Endothelial cell of umbilical vein (primary cell): ENCODE results near the gene ACR. TPM values are rescaled to one million over a fixed set of nuclear protein-coding genes. Genes with fewer than 3 reads are reported as not detected.

ENCODE experiments used
- BruUV-seq: library from RNA; stranded (reverse); fragments of 400-500 nt; replicated peaks from 2 replicates; lab custom pipeline; 2021; lab: Mats Ljungman, UMichigan
- CTCF ChIA-PET: fragments of 300-600, 350-600 bp; sonication (Branson Sonifier 250); formaldehyde crosslinking; loops from one replicate; lab custom pipeline; 2021; ENCODE audit warnings: antibody characterized with exemption, inconsistent platforms; lab: Charles Lee
- POLR2A ChIA-PET: fragments of 300-600, 350-600 bp; sonication (Branson Sonifier 250); formaldehyde crosslinking; loops from one replicate; lab custom pipeline; 2021; ENCODE audit warnings: antibody characterized with exemption, inconsistent platforms; lab: Charles Lee
- DNase-seq: peaks from one replicate; pipeline ENCODE4 v3.0.0-alpha.2; 2011; ENCODE audit warnings: low read depth, low spot score
- FAIRE-seq: peaks from 2 replicates; lab custom pipeline; 2011; peaks lifted over from hg19 to GRCh38; lab: Jason Lieb, UNC
- H2AFZ ChIP-seq: 2 replicates; pipeline ENCODE4 v1.6.0; 2012; ENCODE audit warnings: low read depth, low read length, control low read depth, inconsistent platforms
- H3K27ac ChIP-seq: 2 replicates; pipeline ENCODE4 v1.5.1; 2011; ENCODE audit warnings: low read depth, mild to moderate bottlenecking, control low read depth, low read length, moderate library complexity; ENCODE audit not compliant: insufficient read depth
- H3K27me3 ChIP-seq, 2 experiments: 2 replicates each; pipeline versions ENCODE4 v1.6.0 to v1.6.1; 2011; ENCODE audit warnings: low read length in 2 of 2, mixed read lengths in 1 of 2; ENCODE audit not compliant: control insufficient read depth in 2 of 2, insufficient read depth in 2 of 2
- H3K36me3 ChIP-seq, 2 experiments: 2 replicates in 1 of 2; 3 replicates in 1 of 2; pipeline ENCODE4 v1.5.1; 2011; ENCODE audit warnings: low read length in 2 of 2, mild to moderate bottlenecking in 1 of 2, moderate library complexity in 1 of 2; ENCODE audit not compliant: control insufficient read depth in 2 of 2, insufficient read depth in 2 of 2; ENCODE audit errors: extremely low read depth in 1 of 2
- H3K4me1 ChIP-seq: 3 replicates; pipeline ENCODE4 v1.5.1; 2011; ENCODE audit warnings: mild to moderate bottlenecking, low read length; ENCODE audit not compliant: control insufficient read depth, insufficient read depth; ENCODE audit errors: extremely low read depth
- H3K4me2 ChIP-seq: 2 replicates; pipeline ENCODE4 v1.6.1; 2011; ENCODE audit warnings: low read length, control low read depth, mixed read lengths; ENCODE audit not compliant: insufficient read depth
- H3K4me3 ChIP-seq, 3 experiments: fragments of 200-600 bp in 1 of 3; sonication (generic), shearing (Covaris generic) in 1 of 3; replicated peaks in 1 of 3; 2 replicates each; pipeline ENCODE4 v1.5.1; 2011 to 2016; ENCODE audit warnings: control low read depth in 3 of 3, low read length in 3 of 3, mild to moderate bottlenecking in 2 of 3, inconsistent platforms in 1 of 3, low read depth in 1 of 3, moderate library complexity in 1 of 3; ENCODE audit not compliant: insufficient read depth in 1 of 3
- H3K79me2 ChIP-seq: 2 replicates; pipeline ENCODE4 v1.6.0; 2012; ENCODE audit warnings: low read length, inconsistent platforms; ENCODE audit not compliant: control insufficient read depth, insufficient read depth
- H3K9ac ChIP-seq: replicated peaks from 2 replicates; pipeline ENCODE3; 2011; ENCODE audit warnings: low read length, control low read depth; ENCODE audit not compliant: insufficient read depth; ENCODE audit errors: extremely low read depth
- H3K9me1 ChIP-seq: replicated peaks from 3 replicates; pipeline ENCODE4 v1.6.0; 2011; ENCODE audit warnings: mild to moderate bottlenecking, low read length; ENCODE audit not compliant: control insufficient read depth, insufficient read depth; ENCODE audit errors: extremely low read depth
- H3K9me3 ChIP-seq: replicated peaks from 2 replicates; pipeline ENCODE4 v1.5.1; 2012; ENCODE audit warnings: low read length, inconsistent platforms; ENCODE audit not compliant: control insufficient read depth, insufficient read depth
- H4K20me1 ChIP-seq: replicated peaks from 2 replicates; pipeline ENCODE3; 2011; ENCODE audit warnings: mild to moderate bottlenecking, low read length; ENCODE audit not compliant: control insufficient read depth, insufficient read depth; ENCODE audit errors: extremely low read depth
- CTCF ChIP-seq, 2 donors: IDR thresholded peaks; 1 replicate in 1 of 2; 2 replicates in 1 of 2; pipeline ENCODE4 v1.5.1; 2011; ENCODE audit warnings: low read length in 2 of 2, mild to moderate bottlenecking in 2 of 2, moderate library complexity in 2 of 2, control low read depth in 1 of 2, inconsistent platforms in 1 of 2, low read depth in 1 of 2; ENCODE audit not compliant: insufficient read depth in 1 of 2; ENCODE audit errors: extremely low read depth in 1 of 2
- POLR2A ChIP-seq: IDR thresholded peaks from 2 replicates; pipeline ENCODE4 v1.6.1; 2012; ENCODE audit warnings: low read depth, mild to moderate bottlenecking, control low read depth, low read length
- POLR2AphosphoS5 ChIP-seq: IDR thresholded peaks from 2 replicates; pipeline ENCODE4 v1.6.1; 2012; ENCODE audit warnings: low read depth, mild to moderate bottlenecking, control low read depth, low read length, moderate library complexity; ENCODE audit not compliant: insufficient read depth
- dilution Hi-C: fragments of 300-500 bp; cut with MboI; formaldehyde crosslinking; loops from one replicate; pipeline ENCODE4 v1.15.0; 2019; ENCODE audit warnings: low sequenced_read_pairs; ENCODE audit not compliant: extremely low pct_ligation_motif_present
- intact Hi-C: fragments of 100-400 bp; cut with micrococcal nuclease; formaldehyde crosslinking; loops from one replicate; pipeline ENCODE4 v1.10.0; 2022
- polyA plus RNA-seq, 4 experiments: library from polyadenylated mRNA; depleted of rRNA in 3 of 4; stranded (reverse) in 3 of 4; unstranded in 1 of 4; fragments of >200 nt; gene quantifications; 2 replicates each; pipeline versions ENCODE4 v1.2.1 to v1.2.3, GENCODE V29; 2011 to 2012; ENCODE audit warnings: missing spikeins in 1 of 4
- total RNA-seq: library from RNA; stranded (reverse); gene quantifications from 2 replicates; pipeline ENCODE4 v1.2.3, GENCODE V29; 2021

ACR gene
- total and polyA plus RNA-seq, 2 donors (not counting 3 experiments of a cell fraction or from before 2014, with no cell fraction given), result 0.91 to 4.1 TPM

GRCh38 chr22:50702821-50703725 lies 34.9 kb upstream of the ACR start:
- POLR2A ChIA-PET, result no interaction called here
- no peaks in the 10 kb centered on the region for H3K9me3 ChIP-seq
- H3K4me2 ChIP-seq, result no peak overlapping the region
- peaks cover 71% of the 10 kb centered on the region for H3K79me2 ChIP-seq
- peaks cover 5% of the 10 kb centered on the region for H3K4me1 ChIP-seq
- peaks cover 40 to 83% of the 10 kb centered on the region in 2 experiments for H3K36me3 ChIP-seq
- FAIRE-seq (no peak), DNase-seq (no peak)
- CTCF ChIA-PET, result interaction anchor here (1.0 to 2.1 kb wide), 2 partner anchors 77 to 128 kb away, joined by 3 to 4 read pairs; no protein-coding TSS in a partner anchor
- BruUV-seq, result no TSS peak
- dilution Hi-C loops (no loop called here), intact Hi-C loops (no loop called here)
- no peaks in the 10 kb centered on the region for H4K20me1 ChIP-seq
- TF ChIP-seq CTCF (IDR thresholded peaks at IDR 0.05; ENCODE audit: extremely low read depth in 1 of 2, insufficient read depth in 1 of 2, low read depth in 1 of 2, low read length in 2 of 2) (no peak), POLR2AphosphoS5 (peak; percentile 22), POLR2A (peak; percentile 60)
- H3K9ac ChIP-seq, result no peak overlapping the region
- H3K9me1 ChIP-seq, result no peaks in the 10 kb centered on the region
- H3K4me3 ChIP-seq, result no peak overlapping the region
- no peak overlapping the region for H2AFZ ChIP-seq
- H3K27me3 ChIP-seq, result no peaks in the 10 kb centered on the region
- no peak overlapping the region for H3K27ac ChIP-seq
